Brain microvascular endothelial cell (primary cell): ENCODE data around the gene CCDC40.

Experiments used
- DNase-seq: peaks from one replicate; pipeline ENCODE4 v3.0.0-alpha.2; 2020
- H3K27ac ChIP-seq: fragments of 250-450 bp; sonication (Bioruptor Pico); 2 replicates; pipeline ENCODE4 v1.5.1; 2020; ENCODE audit warnings: mild to moderate bottlenecking, moderate library complexity
- H3K27me3 ChIP-seq: fragments of 250-450 bp; sonication (Bioruptor Pico); replicated peaks from 2 replicates; pipeline ENCODE4 v1.5.1; 2020; ENCODE audit warnings: mild to moderate bottlenecking
- H3K36me3 ChIP-seq: fragments of 250-450 bp; sonication (Bioruptor Pico); replicated peaks from 2 replicates; pipeline ENCODE4 v1.5.1; 2020; ENCODE audit warnings: mild to moderate bottlenecking
- H3K4me3 ChIP-seq: 2 replicates; pipeline ENCODE4 v1.5.1; 2011; ENCODE audit warnings: low read depth, mild to moderate bottlenecking, control low read depth, low read length, moderate library complexity
- in situ Hi-C: cut with HindIII; loops from 2 replicates; pipeline ENCODE4 v1.10.0; 2017; ENCODE audit warnings: low sequenced_read_pairs, low pct_ligation_motif_present
- TF ChIP-seq, protein P1 (sequence below): IDR thresholded peaks from 2 replicates; pipeline ENCODE4 v1.5.1; 2011; ENCODE audit warnings: low read depth, mild to moderate bottlenecking, moderate library complexity, low read length, control low read depth, inconsistent platforms; ENCODE audit errors: missing control alignments

CCDC40 gene

DNA sequence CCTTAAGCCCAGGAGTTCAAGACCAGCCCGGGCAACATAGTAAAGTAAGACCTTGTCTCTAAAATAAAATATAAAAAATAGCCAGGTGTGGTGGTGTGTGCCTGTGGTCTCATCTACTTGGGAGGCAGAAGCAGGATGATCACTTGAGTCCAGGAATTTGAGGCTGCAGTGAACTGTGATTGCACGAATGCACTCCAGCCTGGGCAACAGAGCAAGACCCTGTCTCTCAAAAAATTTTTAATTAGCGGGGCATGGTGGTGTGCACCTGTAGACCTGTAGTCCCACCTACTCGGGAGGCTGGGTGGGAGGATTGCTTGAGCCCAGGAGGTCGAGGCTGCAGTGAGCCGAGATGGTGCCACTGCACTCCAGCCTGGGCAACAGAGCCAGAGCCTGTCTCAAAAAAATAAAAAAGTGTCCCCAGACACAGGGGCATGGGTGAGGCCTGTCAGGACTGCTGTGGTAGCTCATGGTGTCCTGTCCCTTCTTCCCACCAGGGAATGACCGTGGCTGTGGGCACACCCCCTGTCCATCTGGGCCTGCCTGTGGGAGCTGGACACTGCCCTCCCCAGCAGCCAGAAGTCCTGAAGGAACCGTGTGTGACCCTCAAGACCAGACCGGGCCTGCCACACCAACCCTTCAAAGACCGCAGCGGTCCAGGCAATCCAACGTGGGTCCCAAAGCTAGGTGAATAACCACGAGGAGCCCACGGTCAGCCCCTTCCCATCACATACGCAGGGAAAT, 34.1 kb downstream of the CCDC40 start:
- H3K4me3 ChIP-seq, result no peak overlapping the region
- in situ Hi-C loops, result no loop called here
- TF ChIP-seq, protein P1, sequence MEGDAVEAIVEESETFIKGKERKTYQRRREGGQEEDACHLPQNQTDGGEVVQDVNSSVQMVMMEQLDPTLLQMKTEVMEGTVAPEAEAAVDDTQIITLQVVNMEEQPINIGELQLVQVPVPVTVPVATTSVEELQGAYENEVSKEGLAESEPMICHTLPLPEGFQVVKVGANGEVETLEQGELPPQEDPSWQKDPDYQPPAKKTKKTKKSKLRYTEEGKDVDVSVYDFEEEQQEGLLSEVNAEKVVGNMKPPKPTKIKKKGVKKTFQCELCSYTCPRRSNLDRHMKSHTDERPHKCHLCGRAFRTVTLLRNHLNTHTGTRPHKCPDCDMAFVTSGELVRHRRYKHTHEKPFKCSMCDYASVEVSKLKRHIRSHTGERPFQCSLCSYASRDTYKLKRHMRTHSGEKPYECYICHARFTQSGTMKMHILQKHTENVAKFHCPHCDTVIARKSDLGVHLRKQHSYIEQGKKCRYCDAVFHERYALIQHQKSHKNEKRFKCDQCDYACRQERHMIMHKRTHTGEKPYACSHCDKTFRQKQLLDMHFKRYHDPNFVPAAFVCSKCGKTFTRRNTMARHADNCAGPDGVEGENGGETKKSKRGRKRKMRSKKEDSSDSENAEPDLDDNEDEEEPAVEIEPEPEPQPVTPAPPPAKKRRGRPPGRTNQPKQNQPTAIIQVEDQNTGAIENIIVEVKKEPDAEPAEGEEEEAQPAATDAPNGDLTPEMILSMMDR, result no peak
- H3K36me3 ChIP-seq, result no peaks in the 10 kb centered on the region
- H3K27me3 ChIP-seq, result no peaks in the 10 kb centered on the region
- H3K27ac ChIP-seq, result no peak overlapping the region
- DNase-seq, result no peak

DNA sequence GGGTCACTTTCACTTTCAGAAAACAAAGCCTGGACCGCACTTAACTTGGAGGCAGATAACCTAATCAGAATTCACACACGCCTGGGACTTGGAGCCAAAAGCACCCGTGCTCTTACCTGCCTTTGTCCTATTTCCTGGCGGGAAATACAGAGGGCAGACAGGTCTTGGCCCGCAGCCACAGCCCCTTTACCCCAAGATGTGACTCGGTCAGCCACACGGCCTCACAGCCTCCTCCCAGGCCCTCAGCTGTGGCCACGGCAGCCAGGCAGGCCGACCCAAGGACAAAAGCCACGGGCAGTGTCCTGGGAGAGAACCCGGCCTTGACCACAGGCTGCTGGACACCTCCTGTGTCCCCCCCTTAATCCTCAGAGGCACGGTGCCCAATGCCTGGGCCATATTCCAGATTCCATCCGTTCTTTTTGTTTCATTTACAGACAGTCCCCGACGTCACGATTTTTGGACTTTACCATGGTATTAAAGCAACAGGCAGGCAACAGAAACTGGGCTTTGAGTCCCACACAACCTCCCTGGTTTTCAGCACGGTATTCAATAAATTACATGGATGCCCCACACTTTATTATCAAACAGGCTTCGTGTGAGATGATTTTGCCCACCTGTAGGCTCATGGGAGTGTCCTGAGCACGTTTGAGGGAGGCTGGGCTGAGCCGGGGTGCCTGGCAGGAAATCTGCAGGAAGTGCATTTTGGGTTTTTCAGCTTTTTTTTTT, 34.8 kb downstream of the CCDC40 start:
- Histone ChIP-seq H3K27me3 (no peaks in the 10 kb centered on the region), H3K27ac (no peak overlapping the region), H3K4me3 (peak overlapping the region; percentile 9), H3K36me3 (no peaks in the 10 kb centered on the region)
- DNase-seq, result no peak
- in situ Hi-C loops, result no loop called here
- TF ChIP-seq, protein P1, result no peak

DNA sequence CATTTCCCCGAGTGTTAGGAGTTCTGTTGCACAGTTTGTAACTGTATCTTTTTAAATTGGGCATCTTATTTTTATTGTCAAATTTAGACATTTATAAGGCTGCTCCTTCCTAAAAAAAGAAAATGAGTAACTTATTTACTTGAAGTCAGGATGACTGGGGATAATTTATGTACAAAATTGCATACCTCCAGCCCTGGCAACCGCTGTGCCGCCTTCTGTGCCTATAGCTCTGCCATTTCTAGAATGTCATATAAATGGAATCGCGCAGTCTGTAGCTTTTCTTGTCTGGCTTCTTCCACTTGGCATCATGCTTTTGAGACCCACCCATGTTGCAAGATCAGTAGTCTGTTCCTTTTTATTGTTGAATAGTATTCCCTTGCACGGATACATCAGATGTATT, 36.0 kb downstream of the CCDC40 start:
- Histone ChIP-seq H3K36me3 (no peaks in the 10 kb centered on the region), H3K27me3 (no peaks in the 10 kb centered on the region), H3K4me3 (no peak overlapping the region), H3K27ac (no peak overlapping the region)
- TF ChIP-seq, protein P1, result no peak
- no peak for DNase-seq
- in situ Hi-C loops, result no loop called here

DNA sequence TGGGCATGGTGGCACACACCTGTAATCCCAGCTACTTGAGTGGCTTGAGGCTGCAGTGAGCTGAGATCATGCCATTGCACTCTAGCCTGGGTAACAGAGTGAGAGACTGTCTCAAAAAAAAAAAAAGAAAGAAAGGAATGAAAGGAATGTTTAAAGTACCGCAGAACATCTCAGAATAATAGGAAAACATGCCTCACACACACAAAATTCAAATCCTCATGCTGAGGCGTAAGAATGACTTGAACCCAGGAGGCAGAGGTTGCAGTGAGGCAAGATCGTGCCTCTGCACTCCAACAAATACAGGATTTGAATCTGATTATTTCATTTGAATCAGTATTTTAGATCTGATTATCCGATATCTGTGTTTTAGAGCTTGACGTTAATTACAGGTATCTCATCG, 43.6 kb downstream of the CCDC40 start:
- TF ChIP-seq, protein P1, result no peak
- in situ Hi-C loops, result no loop called here
- peak; percentile 29 for DNase-seq
- Histone ChIP-seq H3K27ac (no peak overlapping the region), H3K4me3 (no peak overlapping the region), H3K36me3 (no peaks in the 10 kb centered on the region), H3K27me3 (no peaks in the 10 kb centered on the region)

DNA sequence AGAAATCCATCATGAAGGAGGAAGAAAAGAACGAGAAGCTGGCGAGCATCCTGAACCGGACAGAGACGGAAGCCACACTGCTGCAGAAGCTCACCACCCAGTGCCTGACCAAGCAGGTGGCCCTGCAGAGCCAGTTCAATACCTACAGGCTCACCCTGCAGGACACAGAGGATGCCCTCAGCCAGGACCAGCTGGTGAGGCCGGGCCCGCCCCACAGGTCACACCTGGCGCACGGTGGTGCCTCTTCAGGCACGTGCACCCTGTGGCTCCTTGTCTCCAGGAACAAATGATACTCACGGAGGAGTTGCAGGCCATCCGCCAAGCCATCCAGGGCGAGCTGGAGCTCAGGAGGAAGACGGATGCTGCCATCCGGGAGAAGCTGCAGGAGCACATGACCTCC, 45.2 kb downstream of the CCDC40 start:
- in situ Hi-C loops, result no loop called here
- TF ChIP-seq, protein P1, result no peak

More for the DNA sequence above, 45.2 kb downstream of the CCDC40 start:
- no peak for DNase-seq
- no peaks in the 10 kb centered on the region for H3K36me3 ChIP-seq
- H3K4me3 ChIP-seq, result no peak overlapping the region
- H3K27ac ChIP-seq, result no peak overlapping the region
- no peaks in the 10 kb centered on the region for H3K27me3 ChIP-seq
